ENCODE measurements around the gene AUTS2. TPM values are rescaled to one million over a fixed set of nuclear protein-coding genes. Genes with fewer than 3 reads are reported as not detected.

Gene AUTS2
- total and polyA plus RNA-seq, 2 of the 8 experiments (the other 6 are each of a cell fraction or from before 2014, with no cell fraction given): 25.9 to 101 TPM

DNA sequence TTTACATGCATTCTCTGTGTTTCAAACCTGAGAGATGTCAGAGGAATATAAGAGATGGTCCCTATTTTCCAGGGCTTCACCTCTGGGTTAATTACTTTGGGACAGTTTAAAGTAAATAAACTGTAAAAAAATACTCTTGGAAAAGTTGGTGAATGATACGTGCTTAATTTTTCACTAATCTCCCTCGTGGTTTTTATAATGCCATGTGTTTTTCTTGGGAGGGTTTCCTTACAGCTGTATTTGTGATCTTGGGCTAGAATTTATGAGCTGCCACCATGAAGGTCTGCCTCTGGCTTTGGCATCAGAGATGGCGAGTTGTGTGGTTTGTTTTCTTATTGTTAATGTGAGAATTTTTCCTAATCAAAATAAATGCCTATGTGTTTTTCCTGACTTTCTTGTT, 322.5 kb downstream of the AUTS2 start:
- H3K56ac ChIP-seq (replicated peaks; ENCODE audit: insufficient read length, low read depth, low read length): no peak overlapping the region
- no peak overlapping the region for H3K9ac ChIP-seq (replicated peaks in 1 of 4; ENCODE audit: extremely low read depth in 1 of 4, low read depth in 3 of 4, low read length in 3 of 4)
- H3K27me3 ChIP-seq (replicated peaks in 1 of 4; ENCODE audit: control insufficient read depth in 3 of 4, extremely low read depth in 1 of 4, insufficient read depth in 3 of 4, low read length in 3 of 4): no peaks in the 10 kb centered on the region
- H3K36me3 ChIP-seq (ENCODE audit: control insufficient read depth in 2 of 4, insufficient read depth in 4 of 4, low read length in 3 of 4): no peaks in the 10 kb centered on the region
- no peak for FAIRE-seq
- ChIA-PET CTCF (ENCODE audit: partially characterized antibody) (interaction anchor here (0.7 kb wide), 1 partner anchor 12 kb away, joined by 3 read pairs; no protein-coding TSS in a partner anchor), POLR2A (ENCODE audit: partially characterized antibody) (no interaction called here)
- H3K4me1 ChIP-seq (replicated peaks in 1 of 4; ENCODE audit: control insufficient read depth in 3 of 4, insufficient read depth in 4 of 4, low read length in 3 of 4): no peaks in the 10 kb centered on the region
- no peak overlapping the region for H2AK5ac ChIP-seq (ENCODE audit: low read depth, low read length)
- H4K20me1 ChIP-seq (replicated peaks in 1 of 2; ENCODE audit: control insufficient read depth in 1 of 2, insufficient read depth in 2 of 2, low read length in 2 of 2): no peaks in the 10 kb centered on the region
- no peak overlapping the region for H2BK12ac ChIP-seq (ENCODE audit: low read depth, low read length)
- no peak overlapping the region for H3K23ac ChIP-seq (ENCODE audit: insufficient read length)
- H3K23me2 ChIP-seq (ENCODE audit: low read depth, low read length): no peaks in the 10 kb centered on the region
- no peak for DNase-seq (ENCODE audit: low read depth in 1 of 2, low spot score in 2 of 2)
- no peak overlapping the region for H4K8ac ChIP-seq (ENCODE audit: extremely low read depth, insufficient read depth, low read length)
- H3K79me1 ChIP-seq (ENCODE audit: low read depth, low read length): no peaks in the 10 kb centered on the region
- no peak overlapping the region for H4K5ac ChIP-seq (ENCODE audit: insufficient read length, low read depth, low read length)
- no peaks in the 10 kb centered on the region for H3K79me2 ChIP-seq (ENCODE audit: control insufficient read depth in 1 of 2, insufficient read depth in 2 of 2, low read length in 2 of 2)
- H3K4me2 ChIP-seq (ENCODE audit: insufficient read depth in 1 of 2, low read depth in 2 of 2, low read length in 2 of 2): no peak overlapping the region
- H3K9me3 ChIP-seq (ENCODE audit: insufficient read depth in 2 of 2, low read depth in 1 of 2, low read length in 1 of 2): no peaks in the 10 kb centered on the region
- no peak overlapping the region for H3K4ac ChIP-seq (replicated peaks; ENCODE audit: insufficient read length, low read depth, low read length)
- no peak overlapping the region for H3K4me3 ChIP-seq (ENCODE audit: extremely low read depth in 1 of 4, insufficient read depth in 2 of 4, low read depth in 3 of 4, low read length in 4 of 4)
- no peak overlapping the region for H2AFZ ChIP-seq (ENCODE audit: low read length)
- H4K91ac ChIP-seq (replicated peaks; ENCODE audit: insufficient read length, low read length): no peak overlapping the region
- H2BK20ac ChIP-seq (ENCODE audit: low read length): no peak overlapping the region
- TF ChIP-seq CTBP2 (IDR thresholded peaks at IDR 0.05; ENCODE audit: borderline replicate concordance, insufficient read depth, insufficient read length, low read length) (no peak), PHF8 (conservative IDR thresholded peaks at IDR 0.05; ENCODE audit: low read depth, low read length) (no peak), GABPA (IDR thresholded peaks at IDR 0.05; ENCODE audit: borderline replicate concordance, insufficient read depth, low read length) (no peak), CBX8 (IDR thresholded peaks at IDR 0.05; ENCODE audit: borderline replicate concordance, low read depth, low read length) (no peak), RXRA (IDR thresholded peaks at IDR 0.05; ENCODE audit: insufficient read depth, low read depth, low read length) (no peak), RFX5 (IDR thresholded peaks at IDR 0.05; ENCODE audit: borderline replicate concordance, low read depth, low read length) (no peak), SRF (IDR thresholded peaks at IDR 0.05; ENCODE audit: low read depth, low read length) (no peak), RAD21 (IDR thresholded peaks at IDR 0.05 in 1 of 2, conservative IDR thresholded peaks at IDR 0.05 in 1 of 2; ENCODE audit: low read depth in 2 of 2, low read length in 2 of 2) (no peak), POU5F1 (IDR thresholded peaks at IDR 0.05; ENCODE audit: low read depth, low read length) (no peak), JUND (IDR thresholded peaks at IDR 0.05; ENCODE audit: low read length) (no peak)
- H3K18ac ChIP-seq (ENCODE audit: extremely low read depth, low read length): no peak overlapping the region
- no peak overlapping the region for H2BK5ac ChIP-seq (ENCODE audit: low read depth, low read length)
- no peak overlapping the region for H2BK15ac ChIP-seq (ENCODE audit: low read length)
- no peak overlapping the region for H2BK120ac ChIP-seq (replicated peaks; ENCODE audit: low read depth, low read length)
- 92% methylated on average over 3 of the region's 3 CpGs; no CpG with 5 or more reads in 1 of the 2 experiments for WGBS, 2 experiments (ENCODE audit: extremely low coverage in 1 of 2, insufficient coverage in 1 of 2, insufficient read length in 1 of 2, insufficient replicate concordance in 2 of 2, low coverage in 1 of 2, low lambda C conversion rate in 2 of 2, missing lambda C conversion rate in 1 of 2)
- no peak overlapping the region for H3K27ac ChIP-seq (ENCODE audit: low read depth, low read length)
- no peak overlapping the region for H3K14ac ChIP-seq (ENCODE audit: insufficient read length)
